Panc1 (cell line): ENCODE measurements around the gene PDCD2L. TPM values are rescaled to one million over a fixed set of nuclear protein-coding genes. Genes with fewer than 3 reads are reported as not detected.

Experiments
- ATAC-seq: fragments of 200-7000 bp; cut with Tn5 transposase; 2 replicates; pipeline ENCODE4 v1.9.1; 2020; ENCODE audit warnings: mild to moderate bottlenecking, moderate library complexity
- BruUV-seq: library from RNA; stranded (reverse); fragments of 400-500 nt; replicated peaks from 2 replicates; lab custom pipeline; 2021; lab: Mats Ljungman, UMichigan
- CTCF ChIA-PET: fragments of 300-600 bp; sonication (Branson Sonifier 250); formaldehyde crosslinking; loops from one replicate; lab custom pipeline; 2022; ENCODE audit warnings: antibody characterized with exemption; lab: Charles Lee
- POLR2A ChIA-PET: fragments of 300-600 bp; sonication (Branson Sonifier 250); formaldehyde crosslinking; loops from one replicate; lab custom pipeline; 2022; ENCODE audit warnings: antibody characterized with exemption; lab: Charles Lee
- DNase-seq: peaks from one replicate; pipeline ENCODE4 v3.0.0-alpha.2; 2010; ENCODE audit warnings: low read depth, low spot score
- H3K27ac ChIP-seq: 2 replicates; pipeline ENCODE4 v1.5.1; 2011; ENCODE audit warnings: mild to moderate bottlenecking, low read length, inconsistent platforms
- H3K27me3 ChIP-seq: fragments of 200-500 bp; sonication (Bioruptor generic); 2 replicates; pipeline ENCODE4 v1.6.0; 2014; ENCODE audit warnings: low read length, inconsistent platforms; ENCODE audit not compliant: control insufficient read depth, insufficient read depth
- H3K36me3 ChIP-seq: fragments of 200-500 bp; sonication (Bioruptor generic); 2 replicates; pipeline ENCODE4 v1.5.1; 2014; ENCODE audit warnings: inconsistent platforms, mild to moderate bottlenecking, low read length, moderate library complexity; ENCODE audit not compliant: control insufficient read depth, insufficient read depth
- H3K4me1 ChIP-seq: 2 replicates; pipeline ENCODE4 v1.5.1; 2011; ENCODE audit warnings: inconsistent platforms, mild to moderate bottlenecking, low read length, moderate library complexity; ENCODE audit not compliant: control insufficient read depth, insufficient read depth
- H3K4me3 ChIP-seq, 2 experiments: 2 replicates each; pipeline ENCODE4 v1.5.1; 2011 to 2012; ENCODE audit warnings: low read depth in 2 of 2, low read length in 2 of 2, mild to moderate bottlenecking in 2 of 2, inconsistent platforms in 1 of 2, moderate library complexity in 1 of 2
- H3K9me3 ChIP-seq: fragments of 200-500 bp; sonication (Bioruptor generic); 2 replicates; pipeline ENCODE4 v1.5.1; 2014; ENCODE audit warnings: low read depth, mild to moderate bottlenecking, inconsistent platforms, low read length, moderate library complexity; ENCODE audit not compliant: control insufficient read depth, insufficient read depth
- POLR2AphosphoS5 ChIP-seq: IDR thresholded peaks from 2 replicates; pipeline ENCODE4 v1.6.1; 2012; ENCODE audit warnings: mild to moderate bottlenecking, low read depth, low read length, moderate library complexity
- SIN3A ChIP-seq: IDR thresholded peaks from 2 replicates; pipeline ENCODE4 v1.6.1; 2012; ENCODE audit warnings: low read depth, mild to moderate bottlenecking, low read length, moderate library complexity, borderline replicate concordance; ENCODE audit not compliant: insufficient read depth
- TCF7L2 ChIP-seq: IDR thresholded peaks from 2 replicates; pipeline ENCODE4 v1.6.1; 2011; ENCODE audit warnings: mild to moderate bottlenecking, low read depth, low read length, inconsistent platforms
- in situ Hi-C: cut with HindIII; loops from 2 replicates; pipeline ENCODE4 v1.10.0; 2016; ENCODE audit warnings: low sequenced_read_pairs, low pct_unique_long_range_greater_than_20kb
- intact Hi-C: fragments of 100-400 bp; cut with micrococcal nuclease; formaldehyde crosslinking; loops from one replicate; pipeline ENCODE4 v1.10.0; 2022; ENCODE audit not compliant: unreplicated experiment
- total RNA-seq: library from RNA; stranded (reverse); gene quantifications from one replicate; pipeline ENCODE4 v1.2.1, GENCODE V29; 2021; ENCODE audit not compliant: unreplicated experiment
- TF ChIP-seq, protein P1 (sequence below), 2 experiments: IDR thresholded peaks; 2 replicates each; pipeline ENCODE4 v1.6.1; 2011 to 2012; ENCODE audit warnings: low read depth in 2 of 2, control low read depth in 1 of 2, low read length in 1 of 2, mild to moderate bottlenecking in 1 of 2, moderate library complexity in 1 of 2; ENCODE audit not compliant: insufficient read depth in 1 of 2
- TF ChIP-seq, protein P2 (sequence below): fragments of 450-650 bp; IDR thresholded peaks from 2 replicates; pipeline ENCODE4 v1.5.1; 2017; ENCODE audit warnings: mild to moderate bottlenecking

Gene PDCD2L
- total RNA-seq, 1 experiment from 2014 or later: 36.4 TPM

DNA sequence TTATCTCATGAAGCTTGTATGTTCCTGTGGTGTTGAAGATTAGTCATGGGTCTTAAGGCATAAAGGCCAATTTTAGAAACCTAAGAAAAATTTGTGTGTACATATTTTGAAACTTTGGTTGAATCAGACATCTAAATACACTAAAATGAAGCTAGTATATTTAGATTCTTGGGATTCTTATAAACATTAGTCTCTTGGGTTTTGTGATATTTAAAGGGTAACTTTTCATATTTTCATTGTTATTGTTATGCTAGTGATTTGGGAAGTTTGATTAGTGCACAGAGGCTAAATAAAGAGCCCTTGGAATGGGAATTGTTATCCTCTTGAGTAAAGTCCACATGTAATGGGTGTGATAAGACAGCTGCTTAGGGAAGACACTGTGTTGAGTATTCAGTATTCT is 48.5 kb downstream of the PDCD2L start:
- H3K4me3 ChIP-seq: no peak overlapping the region
- TF ChIP-seq TCF7L2: no peak
- TF ChIP-seq SIN3A: no peak
- no peak for TF ChIP-seq POLR2AphosphoS5
- TF ChIP-seq, protein P1, sequence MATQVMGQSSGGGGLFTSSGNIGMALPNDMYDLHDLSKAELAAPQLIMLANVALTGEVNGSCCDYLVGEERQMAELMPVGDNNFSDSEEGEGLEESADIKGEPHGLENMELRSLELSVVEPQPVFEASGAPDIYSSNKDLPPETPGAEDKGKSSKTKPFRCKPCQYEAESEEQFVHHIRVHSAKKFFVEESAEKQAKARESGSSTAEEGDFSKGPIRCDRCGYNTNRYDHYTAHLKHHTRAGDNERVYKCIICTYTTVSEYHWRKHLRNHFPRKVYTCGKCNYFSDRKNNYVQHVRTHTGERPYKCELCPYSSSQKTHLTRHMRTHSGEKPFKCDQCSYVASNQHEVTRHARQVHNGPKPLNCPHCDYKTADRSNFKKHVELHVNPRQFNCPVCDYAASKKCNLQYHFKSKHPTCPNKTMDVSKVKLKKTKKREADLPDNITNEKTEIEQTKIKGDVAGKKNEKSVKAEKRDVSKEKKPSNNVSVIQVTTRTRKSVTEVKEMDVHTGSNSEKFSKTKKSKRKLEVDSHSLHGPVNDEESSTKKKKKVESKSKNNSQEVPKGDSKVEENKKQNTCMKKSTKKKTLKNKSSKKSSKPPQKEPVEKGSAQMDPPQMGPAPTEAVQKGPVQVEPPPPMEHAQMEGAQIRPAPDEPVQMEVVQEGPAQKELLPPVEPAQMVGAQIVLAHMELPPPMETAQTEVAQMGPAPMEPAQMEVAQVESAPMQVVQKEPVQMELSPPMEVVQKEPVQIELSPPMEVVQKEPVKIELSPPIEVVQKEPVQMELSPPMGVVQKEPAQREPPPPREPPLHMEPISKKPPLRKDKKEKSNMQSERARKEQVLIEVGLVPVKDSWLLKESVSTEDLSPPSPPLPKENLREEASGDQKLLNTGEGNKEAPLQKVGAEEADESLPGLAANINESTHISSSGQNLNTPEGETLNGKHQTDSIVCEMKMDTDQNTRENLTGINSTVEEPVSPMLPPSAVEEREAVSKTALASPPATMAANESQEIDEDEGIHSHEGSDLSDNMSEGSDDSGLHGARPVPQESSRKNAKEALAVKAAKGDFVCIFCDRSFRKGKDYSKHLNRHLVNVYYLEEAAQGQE (IDR thresholded peaks at IDR 0.05; ENCODE audit: insufficient read depth in 1 of 2, low read depth in 2 of 2, low read length in 1 of 2): no peak
- TF ChIP-seq, protein P2, sequence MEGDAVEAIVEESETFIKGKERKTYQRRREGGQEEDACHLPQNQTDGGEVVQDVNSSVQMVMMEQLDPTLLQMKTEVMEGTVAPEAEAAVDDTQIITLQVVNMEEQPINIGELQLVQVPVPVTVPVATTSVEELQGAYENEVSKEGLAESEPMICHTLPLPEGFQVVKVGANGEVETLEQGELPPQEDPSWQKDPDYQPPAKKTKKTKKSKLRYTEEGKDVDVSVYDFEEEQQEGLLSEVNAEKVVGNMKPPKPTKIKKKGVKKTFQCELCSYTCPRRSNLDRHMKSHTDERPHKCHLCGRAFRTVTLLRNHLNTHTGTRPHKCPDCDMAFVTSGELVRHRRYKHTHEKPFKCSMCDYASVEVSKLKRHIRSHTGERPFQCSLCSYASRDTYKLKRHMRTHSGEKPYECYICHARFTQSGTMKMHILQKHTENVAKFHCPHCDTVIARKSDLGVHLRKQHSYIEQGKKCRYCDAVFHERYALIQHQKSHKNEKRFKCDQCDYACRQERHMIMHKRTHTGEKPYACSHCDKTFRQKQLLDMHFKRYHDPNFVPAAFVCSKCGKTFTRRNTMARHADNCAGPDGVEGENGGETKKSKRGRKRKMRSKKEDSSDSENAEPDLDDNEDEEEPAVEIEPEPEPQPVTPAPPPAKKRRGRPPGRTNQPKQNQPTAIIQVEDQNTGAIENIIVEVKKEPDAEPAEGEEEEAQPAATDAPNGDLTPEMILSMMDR: no peak
- no TSS peak for BruUV-seq
- intact Hi-C loops: no loop called here
- H3K4me1 ChIP-seq: no peaks in the 10 kb centered on the region
- H3K36me3 ChIP-seq: peaks cover 50% of the 10 kb centered on the region
- ChIA-PET POLR2A (no interaction called here), CTCF (no interaction called here)
- H3K27me3 ChIP-seq: no peaks in the 10 kb centered on the region
- no peak for ATAC-seq
- no peaks in the 10 kb centered on the region for H3K9me3 ChIP-seq
- H3K27ac ChIP-seq: no peak overlapping the region
- no peak for DNase-seq
- in situ Hi-C loops: no loop called here

DNA sequence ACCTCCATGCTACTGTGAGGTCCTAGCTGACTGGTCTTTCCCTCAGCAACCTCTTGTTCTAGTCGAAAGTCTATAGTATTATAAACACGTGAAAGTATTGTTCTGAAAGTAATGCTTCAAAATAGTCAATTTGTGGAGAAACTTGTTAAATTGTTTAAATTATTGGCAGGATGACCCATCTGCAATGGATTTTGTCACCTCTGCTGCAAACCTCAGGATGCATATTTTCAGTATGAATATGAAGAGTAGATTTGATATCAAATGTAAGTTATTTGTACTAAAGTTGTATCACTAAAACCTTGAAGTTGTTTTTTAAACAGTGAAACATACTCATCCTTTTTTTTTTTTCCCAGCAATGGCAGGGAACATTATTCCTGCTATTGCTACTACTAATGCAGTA is 49.9 kb downstream of the PDCD2L start:
- Histone ChIP-seq H3K27ac (no peak overlapping the region), H3K4me1 (no peaks in the 10 kb centered on the region), H3K4me3 (no peak overlapping the region), H3K36me3 (peaks cover 53% of the 10 kb centered on the region), H3K27me3 (no peaks in the 10 kb centered on the region), H3K9me3 (no peaks in the 10 kb centered on the region)
- ChIA-PET CTCF (no interaction called here), POLR2A (no interaction called here)
- in situ Hi-C loops (no loop called here), intact Hi-C loops (no loop called here)
- no TSS peak for BruUV-seq
- no peak for TF ChIP-seq SIN3A
- TF ChIP-seq, protein P2: no peak
- TF ChIP-seq, protein P1 (IDR thresholded peaks at IDR 0.05; ENCODE audit: insufficient read depth in 1 of 2, low read depth in 2 of 2, low read length in 1 of 2): no peak
- TF ChIP-seq POLR2AphosphoS5: no peak
- no peak for TF ChIP-seq TCF7L2
- DNase-seq (no peak), ATAC-seq (no peak)
